MG63 (cell line): ENCODE results near the gene USP35. TPM values are rescaled to one million over a fixed set of nuclear protein-coding genes. Genes with fewer than 3 reads are reported as not detected.

Experiments
- DNase-seq: peaks from one replicate; pipeline ENCODE4 v3.0.0-alpha.2; 2020
- H3K27me3 ChIP-seq: fragments of 250-450 bp; sonication (Bioruptor Pico); 2 replicates; pipeline ENCODE4 v1.5.1; 2020; ENCODE audit warnings: mild to moderate bottlenecking, moderate library complexity
- H3K36me3 ChIP-seq: fragments of 250-450 bp; sonication (Bioruptor Pico); 2 replicates; pipeline ENCODE4 v1.5.1; 2020; ENCODE audit warnings: mild to moderate bottlenecking, moderate library complexity
- H3K4me3 ChIP-seq: fragments of 250-450 bp; sonication (Bioruptor Pico); 2 replicates; pipeline ENCODE4 v1.5.1; 2020; ENCODE audit warnings: mild to moderate bottlenecking, moderate library complexity
- H3K9me3 ChIP-seq: fragments of 250-450 bp; sonication (Bioruptor Pico); 2 replicates; pipeline ENCODE4 v1.5.1; 2020; ENCODE audit warnings: mild to moderate bottlenecking, moderate library complexity
- total RNA-seq: library from RNA; depleted of rRNA; stranded (reverse); fragments of >200 nt; shearing (Covaris generic); gene quantifications from 2 replicates; pipeline ENCODE4 v1.2.3, GENCODE V29; 2014; ENCODE audit warnings: low replicate concordance

USP35 gene
- total RNA-seq, 1 experiment from 2014 or later, result 4.5 TPM

GRCh38 chr11:78190374-78190773 lies 1.7 kb downstream of the USP35 start:
- DNase-seq, result no peak
- no peaks in the 10 kb centered on the region for H3K36me3 ChIP-seq
- no peaks in the 10 kb centered on the region for H3K9me3 ChIP-seq
- H3K4me3 ChIP-seq, result no peak overlapping the region
- H3K27me3 ChIP-seq, result no peaks in the 10 kb centered on the region

- no peak overlapping the region for H3K4me3 ChIP-seq
- DNase-seq, result no peak
- H3K36me3 ChIP-seq, result no peaks in the 10 kb centered on the region
- no peaks in the 10 kb centered on the region for H3K27me3 ChIP-seq
- no peaks in the 10 kb centered on the region for H3K9me3 ChIP-seq
Measured at GRCh38 chr11:78190871-78191538, 2.3 kb downstream of the USP35 start.

GRCh38 chr11:78192223-78192719 lies 3.6 kb downstream of the USP35 start:
- Histone ChIP-seq H3K27me3 (no peaks in the 10 kb centered on the region), H3K4me3 (no peak overlapping the region), H3K36me3 (no peaks in the 10 kb centered on the region), H3K9me3 (no peaks in the 10 kb centered on the region)
- DNase-seq, result no peak

GRCh38 chr11:78192911-78193351 lies 4.2 kb downstream of the USP35 start:
- no peaks in the 10 kb centered on the region for H3K36me3 ChIP-seq
- DNase-seq, result no peak
- H3K4me3 ChIP-seq, result no peak overlapping the region
- no peaks in the 10 kb centered on the region for H3K27me3 ChIP-seq
- H3K9me3 ChIP-seq, result no peaks in the 10 kb centered on the region

- no peaks in the 10 kb centered on the region for H3K36me3 ChIP-seq
- H3K9me3 ChIP-seq, result no peaks in the 10 kb centered on the region
- DNase-seq, result no peak
- no peak overlapping the region for H3K4me3 ChIP-seq
- H3K27me3 ChIP-seq, result no peaks in the 10 kb centered on the region
Measured at GRCh38 chr11:78193806-78194205, 5.1 kb downstream of the USP35 start.

- H3K9me3 ChIP-seq, result no peaks in the 10 kb centered on the region
- no peaks in the 10 kb centered on the region for H3K27me3 ChIP-seq
- H3K36me3 ChIP-seq, result no peaks in the 10 kb centered on the region
- H3K4me3 ChIP-seq, result no peak overlapping the region
- no peak for DNase-seq
Measured at GRCh38 chr11:78194490-78194889, 5.8 kb downstream of the USP35 start.

GRCh38 chr11:78195917-78196560 lies 7.3 kb downstream of the USP35 start:
- no peak for DNase-seq

GRCh38 chr11:78196661-78197091 lies 8.0 kb downstream of the USP35 start:
- H3K36me3 ChIP-seq, result no peaks in the 10 kb centered on the region
- H3K4me3 ChIP-seq, result no peak overlapping the region
- no peaks in the 10 kb centered on the region for H3K9me3 ChIP-seq
- no peak for DNase-seq
- H3K27me3 ChIP-seq, result no peaks in the 10 kb centered on the region

More at GRCh38 chr11:78195917-78196560, 7.3 kb downstream of the USP35 start:
- Histone ChIP-seq H3K27me3 (no peaks in the 10 kb centered on the region), H3K4me3 (no peak overlapping the region), H3K36me3 (no peaks in the 10 kb centered on the region), H3K9me3 (no peaks in the 10 kb centered on the region)

GRCh38 chr11:78197816-78198215 lies 9.1 kb downstream of the USP35 start:
- no peaks in the 10 kb centered on the region for H3K27me3 ChIP-seq
- no peak for DNase-seq
- no peak overlapping the region for H3K4me3 ChIP-seq

GRCh38 chr11:78199015-78199652 lies 10.4 kb downstream of the USP35 start:
- Histone ChIP-seq H3K4me3 (no peak overlapping the region), H3K36me3 (no peaks in the 10 kb centered on the region), H3K9me3 (no peaks in the 10 kb centered on the region), H3K27me3 (no peaks in the 10 kb centered on the region)
- no peak for DNase-seq

More at GRCh38 chr11:78197816-78198215, 9.1 kb downstream of the USP35 start:
- Histone ChIP-seq H3K36me3 (no peaks in the 10 kb centered on the region), H3K9me3 (no peaks in the 10 kb centered on the region)

- DNase-seq, result no peak
Measured at GRCh38 chr11:78199653-78200015, 10.9 kb downstream of the USP35 start.

GRCh38 chr11:78200061-78200460 lies 11.3 kb downstream of the USP35 start:
- Histone ChIP-seq H3K4me3 (no peak overlapping the region), H3K9me3 (no peaks in the 10 kb centered on the region), H3K36me3 (no peaks in the 10 kb centered on the region), H3K27me3 (no peaks in the 10 kb centered on the region)
- DNase-seq, result no peak

More at GRCh38 chr11:78199653-78200015, 10.9 kb downstream of the USP35 start:
- H3K27me3 ChIP-seq, result no peaks in the 10 kb centered on the region
- H3K4me3 ChIP-seq, result no peak overlapping the region
- no peaks in the 10 kb centered on the region for H3K36me3 ChIP-seq
- H3K9me3 ChIP-seq, result no peaks in the 10 kb centered on the region

- no peak for DNase-seq
- Histone ChIP-seq H3K27me3 (no peaks in the 10 kb centered on the region), H3K36me3 (no peaks in the 10 kb centered on the region), H3K4me3 (no peak overlapping the region), H3K9me3 (no peaks in the 10 kb centered on the region)
Measured at GRCh38 chr11:78200553-78200952, 11.8 kb downstream of the USP35 start.

GRCh38 chr11:78201096-78201818 lies 12.5 kb downstream of the USP35 start:
- H3K36me3 ChIP-seq, result no peaks in the 10 kb centered on the region
- H3K9me3 ChIP-seq, result no peaks in the 10 kb centered on the region
- no peaks in the 10 kb centered on the region for H3K27me3 ChIP-seq
- DNase-seq, result no peak
- H3K4me3 ChIP-seq, result no peak overlapping the region

GRCh38 chr11:78202733-78203167 lies 14.0 kb downstream of the USP35 start:
- no peak for DNase-seq
- H3K36me3 ChIP-seq, result no peaks in the 10 kb centered on the region
- H3K4me3 ChIP-seq, result no peak overlapping the region
- no peaks in the 10 kb centered on the region for H3K9me3 ChIP-seq
- no peaks in the 10 kb centered on the region for H3K27me3 ChIP-seq

GRCh38 chr11:78203184-78203583 lies 14.5 kb downstream of the USP35 start:
- Histone ChIP-seq H3K9me3 (no peaks in the 10 kb centered on the region), H3K4me3 (no peak overlapping the region), H3K27me3 (no peaks in the 10 kb centered on the region), H3K36me3 (no peaks in the 10 kb centered on the region)
- no peak for DNase-seq

GRCh38 chr11:78205256-78205655 lies 16.5 kb downstream of the USP35 start:
- H3K9me3 ChIP-seq, result no peaks in the 10 kb centered on the region
- H3K4me3 ChIP-seq, result no peak overlapping the region
- no peaks in the 10 kb centered on the region for H3K36me3 ChIP-seq
- DNase-seq, result no peak
- H3K27me3 ChIP-seq, result no peaks in the 10 kb centered on the region
